ENCODE results near the gene ZNF689.
"Not testable (repeated sequence)": the region's sequence is repeated elsewhere in the genome, so short reads cannot be mapped to it uniquely, and the experiment has no call there.

ZNF689 gene

GRCh38 chr16:30601966-30602365, 8.2 kb downstream of the ZNF689 start:
- H3K4me1 ChIP-seq (ENCODE audit: control insufficient read depth in 2 of 2, insufficient read depth in 2 of 2, low read length in 2 of 2): no peaks in the 10 kb centered on the region
- H3K4me3 ChIP-seq (ENCODE audit: low read length in 2 of 2): no peak overlapping the region
- H3K27me3 ChIP-seq (ENCODE audit: control insufficient read depth in 2 of 2, insufficient read depth in 2 of 2, low read length in 2 of 2): no peaks in the 10 kb centered on the region
- no peaks in the 10 kb centered on the region for H3K9me3 ChIP-seq (ENCODE audit: control insufficient read depth in 2 of 2, low read length in 2 of 2)
- H3K36me3 ChIP-seq (ENCODE audit: control insufficient read depth in 2 of 2, insufficient read depth in 2 of 2, low read length in 2 of 2): peaks cover 21% of the 10 kb centered on the region in 2 donors
- H3K9ac ChIP-seq (ENCODE audit: low read depth in 1 of 2, low read length in 2 of 2): no peak overlapping the region
- H3K27ac ChIP-seq (ENCODE audit: low read depth in 2 of 2, low read length in 2 of 2): no peak overlapping the region

- no peaks in the 10 kb centered on the region for H3K4me1 ChIP-seq (ENCODE audit: control insufficient read depth in 2 of 2, insufficient read depth in 2 of 2, low read length in 2 of 2)
- no peak overlapping the region for H3K27ac ChIP-seq (ENCODE audit: low read depth in 2 of 2, low read length in 2 of 2)
- no peaks in the 10 kb centered on the region for H3K9me3 ChIP-seq (ENCODE audit: control insufficient read depth in 2 of 2, low read length in 2 of 2)
- no peak overlapping the region for H3K4me3 ChIP-seq (ENCODE audit: low read length in 2 of 2)
- peaks cover 19 to 21% of the 10 kb centered on the region in 2 donors for H3K36me3 ChIP-seq (ENCODE audit: control insufficient read depth in 2 of 2, insufficient read depth in 2 of 2, low read length in 2 of 2)
- no peaks in the 10 kb centered on the region for H3K27me3 ChIP-seq (ENCODE audit: control insufficient read depth in 2 of 2, insufficient read depth in 2 of 2, low read length in 2 of 2)
- no peak overlapping the region for H3K9ac ChIP-seq (ENCODE audit: low read depth in 1 of 2, low read length in 2 of 2)
These were observed 9.3 kb downstream of the ZNF689 start for GRCh38 chr16:30600929-30601328.

GRCh38 chr16:30600215-30600614, 10.0 kb downstream of the ZNF689 start:
- H3K4me3 ChIP-seq (ENCODE audit: low read length in 2 of 2): no peak overlapping the region
- H3K4me1 ChIP-seq (ENCODE audit: control insufficient read depth in 2 of 2, insufficient read depth in 2 of 2, low read length in 2 of 2): no peaks in the 10 kb centered on the region
- peaks cover 19 to 21% of the 10 kb centered on the region in 2 donors for H3K36me3 ChIP-seq (ENCODE audit: control insufficient read depth in 2 of 2, insufficient read depth in 2 of 2, low read length in 2 of 2)
- H3K9ac ChIP-seq (ENCODE audit: low read depth in 1 of 2, low read length in 2 of 2): no peak overlapping the region
- no peaks in the 10 kb centered on the region for H3K9me3 ChIP-seq (ENCODE audit: control insufficient read depth in 2 of 2, low read length in 2 of 2)
- H3K27ac ChIP-seq (ENCODE audit: low read depth in 2 of 2, low read length in 2 of 2): no peak overlapping the region
- H3K27me3 ChIP-seq (ENCODE audit: control insufficient read depth in 2 of 2, insufficient read depth in 2 of 2, low read length in 2 of 2): no peaks in the 10 kb centered on the region

- Histone ChIP-seq H3K27me3 (ENCODE audit: control insufficient read depth in 2 of 2, insufficient read depth in 2 of 2, low read length in 2 of 2) (no peaks in the 10 kb centered on the region), H3K9ac (ENCODE audit: low read depth in 1 of 2, low read length in 2 of 2) (no peak overlapping the region), H3K9me3 (ENCODE audit: control insufficient read depth in 2 of 2, low read length in 2 of 2) (no peaks in the 10 kb centered on the region), H3K4me1 (ENCODE audit: control insufficient read depth in 2 of 2, insufficient read depth in 2 of 2, low read length in 2 of 2) (peaks cover 0 to 2% of the 10 kb centered on the region in 2 donors), H3K4me3 (ENCODE audit: low read length in 2 of 2) (no peak overlapping the region), H3K27ac (ENCODE audit: low read depth in 2 of 2, low read length in 2 of 2) (no peak overlapping the region), H3K36me3 (ENCODE audit: control insufficient read depth in 2 of 2, insufficient read depth in 2 of 2, low read length in 2 of 2) (no peaks in the 10 kb centered on the region)
These were observed 17.3 kb downstream of the ZNF689 start for GRCh38 chr16:30592871-30593270.

GRCh38 chr16:30590869-30591268, 19.3 kb downstream of the ZNF689 start:
- not testable (repeated sequence) for H3K9me3 ChIP-seq (ENCODE audit: control insufficient read depth in 2 of 2, low read length in 2 of 2); H3K36me3 ChIP-seq (ENCODE audit: control insufficient read depth in 2 of 2, insufficient read depth in 2 of 2, low read length in 2 of 2); H3K27me3 ChIP-seq (ENCODE audit: control insufficient read depth in 2 of 2, insufficient read depth in 2 of 2, low read length in 2 of 2); H3K4me3 ChIP-seq (ENCODE audit: low read length in 2 of 2); H3K27ac ChIP-seq (ENCODE audit: low read depth in 2 of 2, low read length in 2 of 2); H3K9ac ChIP-seq (ENCODE audit: low read depth in 1 of 2, low read length in 2 of 2); H3K4me1 ChIP-seq (ENCODE audit: control insufficient read depth in 2 of 2, insufficient read depth in 2 of 2, low read length in 2 of 2)

- not testable (repeated sequence) for H3K9ac ChIP-seq (ENCODE audit: low read depth in 1 of 2, low read length in 2 of 2); H3K4me1 ChIP-seq (ENCODE audit: control insufficient read depth in 2 of 2, insufficient read depth in 2 of 2, low read length in 2 of 2); H3K36me3 ChIP-seq (ENCODE audit: control insufficient read depth in 2 of 2, insufficient read depth in 2 of 2, low read length in 2 of 2); H3K9me3 ChIP-seq (ENCODE audit: control insufficient read depth in 2 of 2, low read length in 2 of 2); H3K4me3 ChIP-seq (ENCODE audit: low read length in 2 of 2); H3K27ac ChIP-seq (ENCODE audit: low read depth in 2 of 2, low read length in 2 of 2); H3K27me3 ChIP-seq (ENCODE audit: control insufficient read depth in 2 of 2, insufficient read depth in 2 of 2, low read length in 2 of 2)
These were observed 20.6 kb downstream of the ZNF689 start for GRCh38 chr16:30589582-30589981.

- Histone ChIP-seq H3K9ac (ENCODE audit: low read depth in 1 of 2, low read length in 2 of 2) (no peak overlapping the region), H3K27ac (ENCODE audit: low read depth in 2 of 2, low read length in 2 of 2) (no peak overlapping the region), H3K27me3 (ENCODE audit: control insufficient read depth in 2 of 2, insufficient read depth in 2 of 2, low read length in 2 of 2) (no peaks in the 10 kb centered on the region), H3K4me3 (ENCODE audit: low read length in 2 of 2) (no peak overlapping the region), H3K4me1 (ENCODE audit: control insufficient read depth in 2 of 2, insufficient read depth in 2 of 2, low read length in 2 of 2) (peaks cover 6 to 7% of the 10 kb centered on the region in 2 donors), H3K9me3 (ENCODE audit: control insufficient read depth in 2 of 2, low read length in 2 of 2) (no peaks in the 10 kb centered on the region), H3K36me3 (ENCODE audit: control insufficient read depth in 2 of 2, insufficient read depth in 2 of 2, low read length in 2 of 2) (no peaks in the 10 kb centered on the region)
These were observed 21.5 kb downstream of the ZNF689 start for GRCh38 chr16:30588651-30589050.

- Histone ChIP-seq H3K4me1 (ENCODE audit: control insufficient read depth in 2 of 2, insufficient read depth in 2 of 2, low read length in 2 of 2) (peaks cover 6 to 7% of the 10 kb centered on the region in 2 donors), H3K27me3 (ENCODE audit: control insufficient read depth in 2 of 2, insufficient read depth in 2 of 2, low read length in 2 of 2) (no peaks in the 10 kb centered on the region), H3K27ac (ENCODE audit: low read depth in 2 of 2, low read length in 2 of 2) (peak within 1 kb of the TSS; percentile 91 to 94), H3K9me3 (ENCODE audit: control insufficient read depth in 2 of 2, low read length in 2 of 2) (no peaks in the 10 kb centered on the region), H3K36me3 (ENCODE audit: control insufficient read depth in 2 of 2, insufficient read depth in 2 of 2, low read length in 2 of 2) (peaks cover 7 to 10% of the 10 kb centered on the region in 2 donors), H3K4me3 (ENCODE audit: low read length in 2 of 2) (peak within 1 kb of the TSS; percentile 83 to 92), H3K9ac (ENCODE audit: low read depth in 1 of 2, low read length in 2 of 2) (peak within 1 kb of the TSS; percentile 88 to 91)
These were observed 24.6 kb downstream of the ZNF689 start, which contains the start of gene ZNF785 for GRCh38 chr16:30585400-30586191. Gene ZNF785 (minus strand): TSS chr16:30585697. CDS start chr16:30585611, 86 bp downstream.

GRCh38 chr16:30585022-30585399, 25.2 kb downstream of the ZNF689 start:
- H3K4me1 ChIP-seq (ENCODE audit: control insufficient read depth in 2 of 2, insufficient read depth in 2 of 2, low read length in 2 of 2): peaks cover 5 to 6% of the 10 kb centered on the region in 2 donors
- H3K27me3 ChIP-seq (ENCODE audit: control insufficient read depth in 2 of 2, insufficient read depth in 2 of 2, low read length in 2 of 2): no peaks in the 10 kb centered on the region
- H3K4me3 ChIP-seq (ENCODE audit: low read length in 2 of 2): peak overlapping the region; percentile 83 to 92
- peak overlapping the region; percentile 88 to 91 for H3K9ac ChIP-seq (ENCODE audit: low read depth in 1 of 2, low read length in 2 of 2)
- H3K9me3 ChIP-seq (ENCODE audit: control insufficient read depth in 2 of 2, low read length in 2 of 2): no peaks in the 10 kb centered on the region
- H3K27ac ChIP-seq (ENCODE audit: low read depth in 2 of 2, low read length in 2 of 2): peak overlapping the region; percentile 91 to 94
- peaks cover 7 to 10% of the 10 kb centered on the region in 2 donors for H3K36me3 ChIP-seq (ENCODE audit: control insufficient read depth in 2 of 2, insufficient read depth in 2 of 2, low read length in 2 of 2)

GRCh38 chr16:30582611-30583340, 27.4 kb downstream of the ZNF689 start:
- Histone ChIP-seq H3K4me3 (ENCODE audit: low read length in 2 of 2) (no peak overlapping the region), H3K36me3 (ENCODE audit: control insufficient read depth in 2 of 2, insufficient read depth in 2 of 2, low read length in 2 of 2) (peaks cover 11 to 15% of the 10 kb centered on the region in 2 donors), H3K9ac (ENCODE audit: low read depth in 1 of 2, low read length in 2 of 2) (no peak overlapping the region), H3K27ac (ENCODE audit: low read depth in 2 of 2, low read length in 2 of 2) (no peak overlapping the region), H3K27me3 (ENCODE audit: control insufficient read depth in 2 of 2, insufficient read depth in 2 of 2, low read length in 2 of 2) (no peaks in the 10 kb centered on the region), H3K9me3 (ENCODE audit: control insufficient read depth in 2 of 2, low read length in 2 of 2) (no peaks in the 10 kb centered on the region), H3K4me1 (ENCODE audit: control insufficient read depth in 2 of 2, insufficient read depth in 2 of 2, low read length in 2 of 2) (peaks cover 5 to 6% of the 10 kb centered on the region in 2 donors)

All from mucosa of rectum (tissue), 2 donors.